ENCODE measurements around the gene HIP1.
"Not testable (repeated sequence)": the region's sequence is repeated elsewhere in the genome, so short reads cannot be mapped to it uniquely, and the experiment has no call there.

The HIP1 gene

DNA sequence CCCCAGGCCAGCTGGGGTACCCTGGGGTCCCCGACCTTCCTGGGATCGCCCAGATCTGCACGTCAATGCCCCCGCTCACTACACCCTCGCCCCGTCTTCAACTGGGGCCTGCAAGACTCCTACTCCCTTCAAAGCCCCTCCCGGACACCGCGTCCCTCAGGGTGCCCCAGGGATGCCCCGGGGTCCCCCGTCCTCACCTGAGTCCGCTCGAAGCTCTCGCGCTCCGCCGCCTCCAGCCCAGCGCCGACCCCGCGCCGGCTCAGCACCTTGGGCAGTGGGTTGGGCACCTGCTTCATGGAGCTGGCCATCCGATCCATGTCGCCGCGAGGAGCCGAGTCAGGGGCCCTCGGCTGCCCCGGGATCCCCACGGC is at the start of gene HIP1:
Gene HIP1, minus strand, starts transcription at position 338 of the 371 bp plus-strand sequence. Its CDS starts 21 bp downstream, at position 317.
- CTCF ChIA-PET, result no interaction called here
- no peak for DNase-seq (ENCODE audit: extremely low spot score)
- TF ChIP-seq ELF4 (IDR thresholded peaks at IDR 0.05), result no peak
- TF ChIP-seq L3MBTL2 (conservative IDR thresholded peaks at IDR 0.05), result peak; percentile 25; the same call in 1 of the 2 replicates
- POLR2A ChIA-PET, result interaction anchor here (0.7 to 1.2 kb wide), 2 partner anchors 15 to 24 kb away, joined by 3 read pairs; no protein-coding TSS in a partner anchor

GRCh38 chr7:75788154-75788847 is 49.6 kb upstream of the HIP1 start:
- POLR2A ChIA-PET; DNase-seq (ENCODE audit: extremely low spot score): not testable (repeated sequence)
- CTCF ChIA-PET, result interaction anchor here (0.7 kb wide), 1 partner anchor 11 kb away, joined by 10 read pairs; no protein-coding TSS in a partner anchor

- CTCF ChIA-PET; DNase-seq (ENCODE audit: extremely low spot score); POLR2A ChIA-PET: not testable (repeated sequence)
Observed at GRCh38 chr7:75783058-75783457, 44.3 kb upstream of the HIP1 start.

DNA sequence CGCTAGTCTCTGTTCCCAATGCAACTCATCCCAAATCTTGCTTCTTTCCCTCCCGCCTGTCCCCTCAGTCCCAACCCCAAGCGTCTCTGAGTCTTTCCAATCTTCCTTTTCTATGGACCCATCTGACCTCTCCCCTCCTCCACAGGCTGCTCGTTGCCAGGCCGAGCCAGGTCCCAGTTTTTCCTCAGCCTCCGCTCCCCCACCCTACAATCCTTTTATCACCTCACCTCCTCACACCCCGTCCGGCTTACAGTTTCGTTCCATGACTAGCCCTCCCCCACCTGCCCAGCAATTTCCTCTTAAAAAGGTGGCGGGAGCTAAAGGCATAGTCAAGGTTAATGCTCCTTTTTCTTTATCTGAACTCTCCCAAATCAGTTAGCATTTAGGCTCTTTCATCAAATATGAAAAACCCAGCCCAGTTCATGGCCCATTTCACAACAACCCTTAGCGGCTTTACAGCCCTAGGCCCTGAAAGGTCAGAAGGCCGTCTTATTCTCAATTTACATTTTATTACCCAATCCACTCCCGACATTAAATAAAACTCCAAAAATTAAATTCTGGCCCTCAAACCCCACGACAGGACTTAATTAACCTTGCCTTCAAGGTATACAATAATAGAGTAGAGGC is 42.0 kb upstream of the HIP1 start:
- POLR2A ChIA-PET; CTCF ChIA-PET; DNase-seq (ENCODE audit: extremely low spot score): not testable (repeated sequence)

DNA sequence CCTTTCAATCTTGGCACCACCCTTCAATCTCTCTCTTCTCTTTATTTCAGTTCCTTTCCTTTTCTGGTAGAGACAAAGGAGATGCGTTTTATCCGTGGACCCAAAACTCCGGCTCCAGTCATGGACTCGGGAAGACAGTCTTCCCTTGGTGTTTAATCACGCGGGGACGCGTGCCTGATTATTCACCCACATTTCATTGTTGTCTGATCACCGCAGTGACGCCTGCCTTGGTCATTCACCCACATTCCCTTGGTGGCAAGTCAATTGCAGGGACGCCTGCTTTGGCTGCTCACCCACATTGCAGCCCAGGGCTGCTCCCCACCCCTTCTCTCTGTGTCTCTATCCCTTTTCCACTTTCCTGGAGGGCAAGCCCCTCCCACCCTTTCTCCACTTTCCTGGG is 40.8 kb upstream of the HIP1 start:
- POLR2A ChIA-PET; CTCF ChIA-PET; DNase-seq (ENCODE audit: extremely low spot score): not testable (repeated sequence)

DNA sequence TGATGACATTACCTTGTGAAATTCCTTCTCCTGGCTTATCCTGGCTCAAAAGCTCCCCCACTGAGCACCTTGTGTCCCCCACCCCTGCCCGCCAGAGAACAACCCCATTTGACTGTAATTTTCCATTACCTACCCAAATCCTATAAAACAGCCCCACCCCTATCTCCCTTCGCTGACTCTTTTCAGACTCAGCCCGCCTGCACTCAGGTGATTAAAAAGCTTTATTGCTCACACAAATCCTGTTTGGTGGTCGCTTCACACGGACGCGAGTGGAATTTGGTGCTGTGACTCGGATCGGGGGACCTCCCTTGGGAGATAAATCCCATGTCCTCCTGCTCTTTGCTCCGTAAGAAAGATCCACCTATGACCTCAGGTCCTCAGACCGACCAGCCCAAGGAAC is 40.3 kb upstream of the HIP1 start:
- CTCF ChIA-PET; DNase-seq (ENCODE audit: extremely low spot score); POLR2A ChIA-PET: not testable (repeated sequence)

GRCh38 chr7:75776295-75776971 is 37.7 kb upstream of the HIP1 start:
- TF ChIP-seq SUZ12 (IDR thresholded peaks at IDR 0.05) (no peak), FOXA1 (IDR thresholded peaks at IDR 0.05) (no peak), CTBP1 (IDR thresholded peaks at IDR 0.05; ENCODE audit: borderline replicate concordance) (no peak), ELF4 (IDR thresholded peaks at IDR 0.05) (no peak), NFRKB (IDR thresholded peaks at IDR 0.05) (no peak), HDGF (IDR thresholded peaks at IDR 0.05; ENCODE audit: borderline replicate concordance) (no peak), FOXM1 (IDR thresholded peaks at IDR 0.05; ENCODE audit: borderline replicate concordance) (no peak), ZNF384 (IDR thresholded peaks at IDR 0.05) (no peak), ARNT (IDR thresholded peaks at IDR 0.05) (no peak), FOXK2 (IDR thresholded peaks at IDR 0.05) (no peak), LEF1 (IDR thresholded peaks at IDR 0.05; ENCODE audit: borderline replicate concordance) (no peak), TARDBP (IDR thresholded peaks at IDR 0.05) (no peak), L3MBTL2 (conservative IDR thresholded peaks at IDR 0.05) (no peak), SP1 (IDR thresholded peaks at IDR 0.05) (no peak), PKNOX1 (IDR thresholded peaks at IDR 0.05) (no peak), BHLHE40 (IDR thresholded peaks at IDR 0.05; ENCODE audit: borderline replicate concordance) (no peak)
- CTCF ChIA-PET, result no interaction called here

DNA sequence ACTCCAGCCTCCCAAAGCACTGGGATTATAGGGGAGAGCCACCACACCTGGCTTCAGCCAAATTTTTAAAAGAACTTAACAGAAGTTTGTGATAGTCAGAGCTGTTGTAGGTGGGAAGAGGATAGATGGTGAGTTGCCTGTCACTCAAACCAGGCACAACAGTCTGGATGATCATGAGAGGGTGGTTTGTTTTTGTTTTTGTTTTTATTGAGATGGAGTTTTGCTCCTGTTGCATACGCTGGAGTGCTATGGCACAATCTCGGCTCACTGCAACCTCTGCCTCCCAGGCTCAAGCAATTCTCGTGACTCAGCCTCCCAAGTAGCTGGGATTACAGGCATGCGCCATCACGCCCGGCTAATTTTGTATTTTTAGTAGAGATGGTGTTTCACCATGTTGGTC is 35.2 kb upstream of the HIP1 start:
- DNase-seq (ENCODE audit: extremely low spot score); POLR2A ChIA-PET; CTCF ChIA-PET: not testable (repeated sequence)
- peak; percentile 81 for TF ChIP-seq PKNOX1 (IDR thresholded peaks at IDR 0.05)

More at GRCh38 chr7:75776295-75776971, 37.7 kb upstream of the HIP1 start:
- no peak for DNase-seq (ENCODE audit: extremely low spot score)
- POLR2A ChIA-PET, result no interaction called here

Measured in HEK293T (cell line).